Erythroblast (primary cell): ENCODE data around the gene SH3D19.

Experiments used
- GATA1 ChIP-seq: IDR thresholded peaks from 2 replicates; pipeline ENCODE4 v1.6.1; 2011; ENCODE audit warnings: low read depth, mild to moderate bottlenecking, control low read depth, low read length, moderate library complexity
- POLR2A ChIP-seq: IDR thresholded peaks from 2 replicates; pipeline ENCODE4 v1.6.1; 2011; ENCODE audit warnings: mild to moderate bottlenecking, low read length

- TF ChIP-seq POLR2A = no peak
- TF ChIP-seq GATA1 = no peak
Measured at GRCh38 chr4:151219091-151219490, 106.3 kb downstream of the SH3D19 start.
